Astrocyte (in vitro differentiated cells and primary cell): ENCODE measurements around the gene LILRA1.
"Not testable (repeated sequence)": the region's sequence is repeated elsewhere in the genome, so short reads cannot be mapped to it uniquely, and the experiment has no call there.

Experiments
- EZH2 ChIP-seq: IDR thresholded peaks from 2 replicates; pipeline ENCODE4 v1.6.1; 2012; ENCODE audit warnings: mild to moderate bottlenecking, low read length, inconsistent platforms; ENCODE audit not compliant: insufficient read depth
- TF ChIP-seq, protein P1 (sequence below): IDR thresholded peaks from 2 replicates; pipeline ENCODE4 v1.5.1; 2011; ENCODE audit warnings: low read depth, mild to moderate bottlenecking, inconsistent platforms, low read length, moderate library complexity; ENCODE audit not compliant: insufficient read depth

GRCh38 chr19:54578268-54578667 lies 15.2 kb upstream of the LILRA1 start:
- TF ChIP-seq, protein P1, sequence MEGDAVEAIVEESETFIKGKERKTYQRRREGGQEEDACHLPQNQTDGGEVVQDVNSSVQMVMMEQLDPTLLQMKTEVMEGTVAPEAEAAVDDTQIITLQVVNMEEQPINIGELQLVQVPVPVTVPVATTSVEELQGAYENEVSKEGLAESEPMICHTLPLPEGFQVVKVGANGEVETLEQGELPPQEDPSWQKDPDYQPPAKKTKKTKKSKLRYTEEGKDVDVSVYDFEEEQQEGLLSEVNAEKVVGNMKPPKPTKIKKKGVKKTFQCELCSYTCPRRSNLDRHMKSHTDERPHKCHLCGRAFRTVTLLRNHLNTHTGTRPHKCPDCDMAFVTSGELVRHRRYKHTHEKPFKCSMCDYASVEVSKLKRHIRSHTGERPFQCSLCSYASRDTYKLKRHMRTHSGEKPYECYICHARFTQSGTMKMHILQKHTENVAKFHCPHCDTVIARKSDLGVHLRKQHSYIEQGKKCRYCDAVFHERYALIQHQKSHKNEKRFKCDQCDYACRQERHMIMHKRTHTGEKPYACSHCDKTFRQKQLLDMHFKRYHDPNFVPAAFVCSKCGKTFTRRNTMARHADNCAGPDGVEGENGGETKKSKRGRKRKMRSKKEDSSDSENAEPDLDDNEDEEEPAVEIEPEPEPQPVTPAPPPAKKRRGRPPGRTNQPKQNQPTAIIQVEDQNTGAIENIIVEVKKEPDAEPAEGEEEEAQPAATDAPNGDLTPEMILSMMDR, result not testable (repeated sequence)
- not testable (repeated sequence) for TF ChIP-seq EZH2
